Measurements from ENCODE around the gene SKI.

GRCh38 chr1:2214541-2215241 is 13.4 kb upstream of the SKI start:
- TF ChIP-seq CTCF (IDR thresholded peaks at IDR 0.05; ENCODE audit: borderline replicate concordance, extremely low read depth, low read length, poor library complexity, severe bottlenecking) (no peak), EZH2 (IDR thresholded peaks at IDR 0.05; ENCODE audit: borderline replicate concordance, low read depth, low read length, severe bottlenecking) (no peak)
